ENCODE measurements around the gene SCYL3.
"Not testable (repeated sequence)": the region's sequence is repeated elsewhere in the genome, so short reads cannot be mapped to it uniquely, and the experiment has no call there.

The SCYL3 gene

GRCh38 chr1:169921080-169921479 is 27.4 kb upstream of the SCYL3 start:
- FAIRE-seq (no peak), DNase-seq (ENCODE audit: insufficient read length) (no peak)
- TF ChIP-seq TAF1 (IDR thresholded peaks at IDR 0.05; ENCODE audit: borderline replicate concordance, low read depth, low read length) (no peak), POLR2AphosphoS5 (IDR thresholded peaks at IDR 0.05; ENCODE audit: low read depth, low read length) (no peak), POLR2A (IDR thresholded peaks at IDR 0.05; ENCODE audit: low read depth, low read length) (no peak)

DNA sequence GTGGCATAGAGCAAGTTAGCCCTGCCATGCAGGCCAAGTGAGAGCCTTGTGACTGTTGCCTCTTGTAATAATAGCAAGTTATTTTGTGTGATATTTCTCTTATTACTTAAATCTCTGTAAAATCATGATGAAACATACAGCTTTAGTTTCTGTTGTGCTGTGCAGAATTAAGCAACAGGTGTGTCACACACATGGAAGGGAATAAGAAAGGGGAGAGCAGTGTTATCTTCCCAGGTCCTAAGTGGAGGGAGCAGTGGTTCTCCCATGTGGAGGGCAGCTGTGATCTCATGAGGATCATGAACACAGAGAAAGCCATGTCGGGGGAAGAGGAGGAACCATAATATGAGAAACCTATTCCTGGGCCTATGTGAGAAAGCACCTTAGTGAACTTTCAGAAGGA is 25.2 kb upstream of the SCYL3 start:
- TF ChIP-seq POLR2A (IDR thresholded peaks at IDR 0.05; ENCODE audit: low read depth, low read length) (no peak), TAF1 (IDR thresholded peaks at IDR 0.05; ENCODE audit: borderline replicate concordance, low read depth, low read length) (no peak), POLR2AphosphoS5 (IDR thresholded peaks at IDR 0.05; ENCODE audit: low read depth, low read length) (no peak)
- FAIRE-seq (no peak), DNase-seq (ENCODE audit: insufficient read length) (no peak)

GRCh38 chr1:169918220-169918619 is 24.5 kb upstream of the SCYL3 start:
- not testable (repeated sequence) for DNase-seq (ENCODE audit: insufficient read length); FAIRE-seq

- FAIRE-seq (no peak), DNase-seq (ENCODE audit: insufficient read length) (no peak)
- no peak for TF ChIP-seq POLR2AphosphoS5 (IDR thresholded peaks at IDR 0.05; ENCODE audit: low read depth, low read length)
- no peak for TF ChIP-seq TAF1 (IDR thresholded peaks at IDR 0.05; ENCODE audit: borderline replicate concordance, low read depth, low read length)
- TF ChIP-seq POLR2A (IDR thresholded peaks at IDR 0.05; ENCODE audit: low read depth, low read length): no peak
These were observed 21.5 kb upstream of the SCYL3 start for GRCh38 chr1:169915150-169915549.

GRCh38 chr1:169914531-169914930 is 20.8 kb upstream of the SCYL3 start:
- no peak for FAIRE-seq
- TF ChIP-seq POLR2AphosphoS5 (IDR thresholded peaks at IDR 0.05; ENCODE audit: low read depth, low read length) (no peak), POLR2A (IDR thresholded peaks at IDR 0.05; ENCODE audit: low read depth, low read length) (no peak), TAF1 (IDR thresholded peaks at IDR 0.05; ENCODE audit: borderline replicate concordance, low read depth, low read length) (no peak)
- no peak for DNase-seq (ENCODE audit: insufficient read length)

- no peak for TF ChIP-seq POLR2A (IDR thresholded peaks at IDR 0.05; ENCODE audit: low read depth, low read length)
- TF ChIP-seq TAF1 (IDR thresholded peaks at IDR 0.05; ENCODE audit: borderline replicate concordance, low read depth, low read length): no peak
- no peak for TF ChIP-seq POLR2AphosphoS5 (IDR thresholded peaks at IDR 0.05; ENCODE audit: low read depth, low read length)
- no peak for DNase-seq (ENCODE audit: insufficient read length)
- no peak for FAIRE-seq
These were observed 15.8 kb upstream of the SCYL3 start for GRCh38 chr1:169909499-169909898.

- TF ChIP-seq TAF1 (IDR thresholded peaks at IDR 0.05; ENCODE audit: borderline replicate concordance, low read depth, low read length): no peak
- no peak for TF ChIP-seq POLR2AphosphoS5 (IDR thresholded peaks at IDR 0.05; ENCODE audit: low read depth, low read length)
- FAIRE-seq (no peak), DNase-seq (ENCODE audit: insufficient read length) (no peak)
These were observed 13.2 kb upstream of the SCYL3 start for GRCh38 chr1:169906938-169907337.

- TF ChIP-seq POLR2A (IDR thresholded peaks at IDR 0.05; ENCODE audit: low read depth, low read length) (no peak), TAF1 (IDR thresholded peaks at IDR 0.05; ENCODE audit: borderline replicate concordance, low read depth, low read length) (no peak), POLR2AphosphoS5 (IDR thresholded peaks at IDR 0.05; ENCODE audit: low read depth, low read length) (no peak)
- DNase-seq (ENCODE audit: insufficient read length): no peak
- no peak for FAIRE-seq
These were observed 11.1 kb upstream of the SCYL3 start for GRCh38 chr1:169904834-169905233.

DNA sequence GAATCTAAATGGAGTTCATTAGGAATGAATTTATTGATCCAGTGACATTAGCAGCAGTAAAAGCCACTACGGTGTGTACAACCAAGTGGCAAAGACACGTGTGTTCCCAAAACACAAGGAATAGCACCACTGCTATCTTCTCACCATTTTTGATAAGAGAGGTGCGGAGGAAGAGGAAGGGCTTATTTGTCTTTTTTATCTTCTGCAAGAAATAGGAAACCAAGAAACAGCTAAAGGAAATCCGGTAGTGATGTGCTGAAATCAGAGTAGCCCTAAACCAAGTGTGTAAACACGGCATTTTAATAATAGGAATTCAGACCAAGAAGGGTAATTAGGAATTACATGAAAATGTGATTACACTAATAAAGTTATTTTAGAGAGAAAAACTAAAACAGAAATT is 9.1 kb upstream of the SCYL3 start:
- no peak for DNase-seq (ENCODE audit: insufficient read length)
- TF ChIP-seq POLR2A (IDR thresholded peaks at IDR 0.05; ENCODE audit: low read depth, low read length) (no peak), POLR2AphosphoS5 (IDR thresholded peaks at IDR 0.05; ENCODE audit: low read depth, low read length) (no peak), TAF1 (IDR thresholded peaks at IDR 0.05; ENCODE audit: borderline replicate concordance, low read depth, low read length) (no peak)
- FAIRE-seq: no peak

- no peak for TF ChIP-seq TAF1 (IDR thresholded peaks at IDR 0.05; ENCODE audit: borderline replicate concordance, low read depth, low read length)
- TF ChIP-seq POLR2A (IDR thresholded peaks at IDR 0.05; ENCODE audit: low read depth, low read length): no peak
- TF ChIP-seq POLR2AphosphoS5 (IDR thresholded peaks at IDR 0.05; ENCODE audit: low read depth, low read length): no peak
- FAIRE-seq: no peak
- DNase-seq (ENCODE audit: insufficient read length): no peak
These were observed 7.4 kb upstream of the SCYL3 start for GRCh38 chr1:169901115-169901514.

DNA sequence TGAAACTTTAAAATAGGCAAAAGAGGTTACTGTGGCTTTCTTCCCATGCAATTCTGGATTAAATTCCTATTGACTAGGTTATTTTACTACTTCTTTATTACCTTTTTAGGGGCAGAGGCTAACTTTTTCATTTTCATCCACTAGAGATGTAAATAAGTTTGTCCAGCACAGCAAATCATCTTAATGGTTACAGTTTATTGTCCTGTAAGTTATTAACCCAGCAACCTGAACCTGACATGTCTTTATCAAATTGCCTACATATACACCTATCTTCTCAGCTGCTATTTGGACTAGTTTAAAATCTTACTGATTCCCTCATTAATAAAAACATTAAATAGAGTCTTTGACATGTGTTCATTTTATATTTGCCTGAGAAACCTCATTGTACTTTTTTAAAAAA is 6.9 kb upstream of the SCYL3 start:
- DNase-seq (ENCODE audit: insufficient read length): no peak

DNA sequence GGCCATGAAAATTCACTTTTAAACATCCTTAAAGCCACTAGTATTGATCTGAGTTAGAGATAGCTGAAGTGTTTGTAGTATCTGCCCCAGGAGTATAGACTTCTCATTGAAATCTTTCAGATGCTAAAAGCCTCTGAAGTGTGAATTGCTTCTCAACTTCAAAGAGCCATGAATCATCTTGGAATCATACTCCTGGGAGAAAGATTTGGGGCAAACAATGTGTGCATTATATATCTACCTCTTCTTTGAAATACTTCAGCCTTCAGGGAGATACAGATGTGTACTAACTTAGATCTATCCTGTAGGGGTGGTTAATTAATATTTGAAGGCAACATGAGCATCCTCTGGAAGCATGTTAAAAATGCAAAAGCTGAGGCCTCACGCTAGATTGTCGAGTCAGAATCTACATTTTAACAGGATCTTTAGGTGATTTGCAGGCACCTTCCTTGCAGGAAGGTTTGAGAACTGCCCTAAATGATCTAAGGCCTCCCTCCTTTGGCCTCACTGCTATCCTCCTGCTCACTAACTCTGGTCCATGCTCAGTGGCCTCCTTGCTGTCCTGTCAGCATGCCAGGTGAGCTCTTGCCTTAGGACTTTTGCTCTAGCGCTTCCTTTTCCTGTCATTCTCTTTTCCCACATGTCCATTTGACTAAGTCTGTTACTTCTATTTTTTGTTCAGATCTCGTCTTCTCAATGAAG is 6.0 kb upstream of the SCYL3 start:
- no peak for TF ChIP-seq TAF1 (IDR thresholded peaks at IDR 0.05; ENCODE audit: borderline replicate concordance, low read depth, low read length)
- TF ChIP-seq POLR2AphosphoS5 (IDR thresholded peaks at IDR 0.05; ENCODE audit: low read depth, low read length): no peak
- no peak for TF ChIP-seq POLR2A (IDR thresholded peaks at IDR 0.05; ENCODE audit: low read depth, low read length)
- DNase-seq (ENCODE audit: insufficient read length) (no peak), FAIRE-seq (no peak)

More for the DNA sequence above, 6.9 kb upstream of the SCYL3 start:
- TF ChIP-seq TAF1 (IDR thresholded peaks at IDR 0.05; ENCODE audit: borderline replicate concordance, low read depth, low read length) (no peak), POLR2AphosphoS5 (IDR thresholded peaks at IDR 0.05; ENCODE audit: low read depth, low read length) (no peak), POLR2A (IDR thresholded peaks at IDR 0.05; ENCODE audit: low read depth, low read length) (no peak)
- FAIRE-seq: no peak

DNA sequence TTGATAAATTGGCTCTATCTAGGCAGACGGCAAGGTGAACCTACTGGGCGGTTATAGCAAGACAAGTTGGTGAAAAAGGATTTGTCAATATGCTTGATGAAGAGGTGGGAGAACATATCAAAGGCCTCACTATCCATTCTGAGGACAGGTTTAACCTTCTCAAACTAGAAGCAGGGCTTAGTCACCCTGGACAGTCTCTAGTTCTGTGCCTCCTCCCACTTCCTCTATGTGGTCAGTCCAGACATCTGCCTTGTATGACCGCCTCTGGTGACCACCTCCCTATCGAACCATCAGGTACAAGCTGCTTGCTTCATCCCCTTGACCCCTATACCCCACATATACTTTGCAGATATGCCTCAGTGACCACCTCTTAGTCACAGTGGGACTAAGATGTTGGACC is 2.3 kb upstream of the SCYL3 start:
- FAIRE-seq (no peak), DNase-seq (ENCODE audit: insufficient read length) (no peak)
- no peak for TF ChIP-seq POLR2A (IDR thresholded peaks at IDR 0.05; ENCODE audit: low read depth, low read length)
- no peak for TF ChIP-seq TAF1 (IDR thresholded peaks at IDR 0.05; ENCODE audit: borderline replicate concordance, low read depth, low read length)
- no peak for TF ChIP-seq POLR2AphosphoS5 (IDR thresholded peaks at IDR 0.05; ENCODE audit: low read depth, low read length)
